Thymus (tissue), 11 donors: Measurements from ENCODE around the gene NAP1L2. TPM values are rescaled to one million over a fixed set of nuclear protein-coding genes. Genes with fewer than 3 reads are reported as not detected.
"Not testable (repeated sequence)": the region's sequence is repeated elsewhere in the genome, so short reads cannot be mapped to it uniquely, and the experiment has no call there.

ENCODE experiments used
- DNase-seq, 9 donors: peaks; one replicate each; pipeline ENCODE4 v3.0.0-alpha.2; 2013; ENCODE audit warnings: low spot score in 9 of 9, low read depth in 6 of 9, missing footprints in 1 of 9
- H3K27ac ChIP-seq, 2 donors: one replicate each; pipeline ENCODE4 v1.5.1; 2013; ENCODE audit warnings: control low read depth in 1 of 2, low read depth in 1 of 2, low read length in 1 of 2, mild to moderate bottlenecking in 1 of 2, moderate library complexity in 1 of 2
- H3K27me3 ChIP-seq, 2 donors: one replicate each; pipeline ENCODE4 v1.5.1; 2013; ENCODE audit warnings: low read length in 1 of 2; ENCODE audit not compliant: control insufficient read depth in 2 of 2, insufficient read depth in 1 of 2
- H3K36me3 ChIP-seq, 2 donors: one replicate each; pipeline ENCODE4 v1.5.1; 2013; ENCODE audit warnings: low read length in 1 of 2, mild to moderate bottlenecking in 1 of 2, moderate library complexity in 1 of 2; ENCODE audit not compliant: control insufficient read depth in 2 of 2, insufficient read depth in 2 of 2
- H3K4me1 ChIP-seq, 2 donors: one replicate each; pipeline ENCODE4 v1.5.1; 2013; ENCODE audit warnings: low read length in 2 of 2; ENCODE audit not compliant: control insufficient read depth in 2 of 2, insufficient read depth in 2 of 2
- H3K4me3 ChIP-seq, 2 donors: one replicate each; pipeline ENCODE4 v1.5.1; 2013; ENCODE audit warnings: low read length in 2 of 2, control low read depth in 1 of 2, mild to moderate bottlenecking in 1 of 2
- H3K9me3 ChIP-seq, 2 donors: one replicate each; pipeline ENCODE4 v1.5.1; 2013; ENCODE audit warnings: low read length in 1 of 2, mild to moderate bottlenecking in 1 of 2; ENCODE audit not compliant: control insufficient read depth in 2 of 2, insufficient read depth in 1 of 2
- WGBS: extraction: QIAGEN DNeasy Blood & Tissue Kit; methylation state at CpG from one replicate; pipeline ENCODE4 v1.1.7; 2013; 5-methylcytosine and 5-hydroxymethylcytosine counted together
- polyA plus RNA-seq: library from polyadenylated mRNA; stranded (reverse); fragments of 200-250 nt; gene quantifications from one replicate; pipeline ENCODE4 v1.2.3, GENCODE V29; 2013
- total RNA-seq: library from RNA; stranded (reverse); fragments of 120-200 nt; gene quantifications from one replicate; pipeline ENCODE4 v1.2.4, GENCODE V29; 2013
- donor health status: healthy.

NAP1L2 gene
- total and polyA plus RNA-seq, 2 donors = 1.6 to 3.2 TPM

- not testable (repeated sequence) for H3K36me3 ChIP-seq, H3K27ac ChIP-seq, H3K27me3 ChIP-seq, DNase-seq, H3K9me3 ChIP-seq, H3K4me1 ChIP-seq, H3K4me3 ChIP-seq
- WGBS = 87% methylated on average over 1 of the region's 1 CpG
Observed at GRCh38 chrX:73168945-73169344, 45.7 kb downstream of the NAP1L2 start.

Other genes with a start within 250 kb of the NAP1L2 start
- gene PABPC1L2B, start 211.9 kb downstream of the NAP1L2 start, total RNA-seq = not detected
- not detected for gene PABPC1L2B, start 211.9 kb downstream of the NAP1L2 start, polyA plus RNA-seq
- gene PABPC1L2A, start 135.3 kb downstream of the NAP1L2 start, total RNA-seq = not detected
- 0.02 TPM for gene PABPC1L2A, start 135.3 kb downstream of the NAP1L2 start, polyA plus RNA-seq
- gene CDX4, start 232.2 kb upstream of the NAP1L2 start, total RNA-seq = not detected
- not detected for gene CDX4, start 232.2 kb upstream of the NAP1L2 start, polyA plus RNA-seq